NK-92 treated with Interleukin-12 subunit alpha and Interleukin-12 subunit beta, amount 100 ng/mL, for 24 hours (cell line): ENCODE data around the gene OSBPL5.

ENCODE experiments used
- DNase-seq: peaks from one replicate; lab custom pipeline; 2025; lab: John Stamatoyannopoulos, UW

OSBPL5 gene

GRCh38 chr11:3099178-3099577 is 65.9 kb downstream of the OSBPL5 start:
- DNase-seq: no peak

DNA sequence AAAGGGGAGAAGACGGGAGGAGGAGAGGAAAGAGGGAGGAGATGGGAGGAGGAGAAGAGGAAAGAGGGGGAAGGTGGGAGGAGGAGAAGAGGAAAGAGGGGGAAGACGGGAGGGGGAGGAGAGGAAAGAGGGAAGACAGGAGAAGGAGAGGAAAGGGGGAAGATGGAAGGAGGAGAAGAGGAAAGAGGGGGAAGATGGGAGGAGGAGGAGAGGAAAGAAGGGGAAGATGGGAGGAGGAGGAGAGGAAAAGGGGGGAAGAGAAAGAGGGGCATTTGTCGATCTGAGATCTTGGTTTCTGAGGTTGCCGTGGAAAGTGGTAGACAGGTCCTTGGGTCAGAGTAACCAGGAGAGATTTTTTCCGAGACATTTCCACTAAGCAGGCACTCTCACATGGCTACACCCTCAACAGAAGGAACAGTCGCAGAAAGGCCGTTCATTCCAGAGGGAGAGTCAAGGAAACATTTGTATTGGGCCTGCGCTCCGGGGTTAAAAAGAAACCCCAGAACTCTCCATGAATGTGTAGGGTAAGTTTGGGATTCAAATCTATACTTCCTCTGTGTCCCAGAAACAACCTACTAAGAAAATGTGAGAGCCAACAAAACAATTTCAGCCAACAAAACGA is 68.1 kb downstream of the OSBPL5 start:
- DNase-seq: no peak

DNA sequence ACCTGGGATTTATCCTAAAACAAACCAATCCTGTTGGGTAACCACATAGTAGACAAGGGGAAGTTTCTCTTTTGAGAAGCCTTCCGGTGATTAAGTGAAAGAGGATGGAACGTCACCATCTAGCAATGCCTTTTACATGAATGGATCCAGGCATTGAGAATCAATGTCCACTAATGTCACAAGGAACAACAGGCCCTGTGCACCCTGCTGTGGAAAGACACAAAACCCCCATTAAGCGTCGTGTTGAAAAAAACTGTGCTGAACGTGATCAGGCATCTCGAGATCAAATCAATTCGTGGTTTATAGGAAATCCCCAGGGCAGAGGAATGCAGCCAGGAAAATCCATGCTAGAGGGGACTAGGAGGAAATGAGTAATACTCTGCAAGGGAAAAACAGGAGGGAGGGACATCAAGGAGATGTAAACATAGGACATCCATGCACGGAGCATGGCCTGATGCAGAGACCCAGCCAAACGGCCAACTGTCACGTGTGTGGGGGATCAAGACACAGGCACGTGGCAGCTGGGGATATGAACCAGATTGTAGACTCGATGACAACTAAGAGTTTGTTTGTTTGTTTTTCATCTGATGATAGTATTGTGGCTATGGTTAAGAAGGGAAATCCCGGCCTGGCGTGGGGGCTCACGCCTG is 69.3 kb downstream of the OSBPL5 start:
- no peak for DNase-seq

DNA sequence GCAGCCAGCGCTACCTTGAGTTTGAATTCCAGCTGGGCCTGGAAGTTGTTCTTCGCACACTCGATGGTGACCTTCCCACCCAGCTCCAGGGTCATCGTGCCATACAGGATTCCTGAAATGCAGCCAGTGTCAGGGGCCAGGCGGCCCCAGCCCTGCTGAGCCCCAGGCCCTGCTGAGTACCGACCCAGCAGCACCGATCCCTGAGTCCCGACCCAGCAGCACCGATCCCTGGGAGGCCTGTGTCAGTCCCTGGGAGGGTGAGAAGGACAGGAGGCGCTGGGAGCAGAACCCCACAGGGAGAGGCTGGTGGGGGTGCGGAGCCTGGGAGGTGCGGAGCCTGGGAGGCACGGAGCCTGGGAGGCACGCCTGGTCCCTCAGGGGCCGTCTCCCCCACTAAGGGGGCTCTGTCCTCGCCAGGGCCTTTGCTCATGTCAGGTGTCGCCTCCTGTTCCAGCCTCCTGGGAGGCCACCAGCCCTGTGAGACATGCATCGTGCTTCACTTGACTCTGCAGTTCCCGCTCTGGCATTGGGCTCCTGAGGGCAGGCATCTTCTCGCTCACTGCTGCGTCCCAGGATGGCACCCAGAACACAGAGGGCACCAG is 70.8 kb downstream of the OSBPL5 start:
- no peak for DNase-seq

DNA sequence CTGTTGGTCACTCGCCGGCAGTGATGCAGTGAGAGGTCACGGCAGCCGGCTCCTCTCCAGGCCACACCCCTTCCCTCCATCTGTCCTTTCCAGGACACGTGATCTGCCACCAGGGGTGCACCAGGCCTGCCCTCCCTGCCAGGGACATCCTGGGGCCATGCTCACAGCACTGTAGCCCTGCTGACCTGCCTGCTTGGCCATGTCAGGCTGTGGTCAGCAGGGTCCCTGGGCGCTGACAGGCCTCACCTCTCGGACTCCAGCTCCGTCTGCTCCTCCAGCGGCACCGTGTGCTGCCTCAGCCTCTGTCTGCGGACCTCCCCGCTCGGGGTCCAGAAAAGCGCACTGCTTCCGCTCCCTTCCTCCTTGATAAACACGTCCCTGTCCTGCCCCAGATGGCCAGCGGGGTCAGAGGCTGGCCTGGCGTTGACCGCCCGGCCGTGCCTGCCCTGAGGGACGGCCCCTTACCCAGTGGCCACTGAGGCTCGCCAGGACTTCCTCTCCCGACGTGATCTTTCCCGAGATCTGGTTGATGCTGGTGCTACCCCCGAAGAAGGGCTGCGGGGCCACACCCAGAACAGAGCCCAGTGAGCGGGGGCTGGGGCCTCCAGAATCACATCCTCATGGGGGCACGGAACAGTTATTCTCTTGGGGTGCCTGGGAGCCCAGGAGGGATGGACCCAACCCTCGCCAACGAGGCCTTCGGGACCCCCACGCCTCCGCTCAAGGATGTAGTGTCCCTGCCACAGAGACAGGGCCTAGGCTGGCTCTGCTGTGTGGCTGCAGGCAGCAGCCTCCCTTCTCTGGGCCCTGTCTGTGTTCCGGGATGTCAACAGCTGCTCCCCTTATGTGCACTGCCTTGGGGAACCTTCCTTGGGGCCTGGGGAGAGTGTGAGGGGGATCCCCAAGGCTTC is 71.6 kb downstream of the OSBPL5 start:
- no peak for DNase-seq

DNA sequence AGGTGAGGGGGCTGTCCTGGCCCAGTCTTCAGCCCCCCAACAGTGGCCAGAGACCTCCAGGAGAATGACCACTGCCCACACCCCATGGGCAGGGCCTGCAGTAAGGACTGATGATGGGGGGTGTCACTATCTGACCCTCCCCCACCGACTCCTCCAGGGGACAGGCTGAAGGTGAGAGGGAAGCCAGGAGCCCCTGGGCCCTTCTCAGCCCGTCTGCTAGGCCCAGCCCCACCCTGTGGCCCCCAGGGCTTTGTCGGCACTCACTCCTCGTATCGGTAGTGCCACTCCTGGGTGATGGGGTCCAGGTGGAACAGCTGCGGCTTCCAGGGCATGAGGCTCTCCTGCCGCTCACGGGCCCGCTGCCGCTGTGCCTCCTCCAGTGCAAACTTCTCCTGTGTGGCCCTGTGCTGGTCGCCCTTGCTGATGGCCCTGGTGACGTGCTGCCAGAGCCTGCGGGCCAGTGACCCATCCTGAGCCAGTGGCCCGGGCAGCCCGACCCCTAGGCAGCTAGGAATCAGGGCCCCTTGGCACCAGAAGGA is 72.4 kb downstream of the OSBPL5 start:
- no peak for DNase-seq

DNA sequence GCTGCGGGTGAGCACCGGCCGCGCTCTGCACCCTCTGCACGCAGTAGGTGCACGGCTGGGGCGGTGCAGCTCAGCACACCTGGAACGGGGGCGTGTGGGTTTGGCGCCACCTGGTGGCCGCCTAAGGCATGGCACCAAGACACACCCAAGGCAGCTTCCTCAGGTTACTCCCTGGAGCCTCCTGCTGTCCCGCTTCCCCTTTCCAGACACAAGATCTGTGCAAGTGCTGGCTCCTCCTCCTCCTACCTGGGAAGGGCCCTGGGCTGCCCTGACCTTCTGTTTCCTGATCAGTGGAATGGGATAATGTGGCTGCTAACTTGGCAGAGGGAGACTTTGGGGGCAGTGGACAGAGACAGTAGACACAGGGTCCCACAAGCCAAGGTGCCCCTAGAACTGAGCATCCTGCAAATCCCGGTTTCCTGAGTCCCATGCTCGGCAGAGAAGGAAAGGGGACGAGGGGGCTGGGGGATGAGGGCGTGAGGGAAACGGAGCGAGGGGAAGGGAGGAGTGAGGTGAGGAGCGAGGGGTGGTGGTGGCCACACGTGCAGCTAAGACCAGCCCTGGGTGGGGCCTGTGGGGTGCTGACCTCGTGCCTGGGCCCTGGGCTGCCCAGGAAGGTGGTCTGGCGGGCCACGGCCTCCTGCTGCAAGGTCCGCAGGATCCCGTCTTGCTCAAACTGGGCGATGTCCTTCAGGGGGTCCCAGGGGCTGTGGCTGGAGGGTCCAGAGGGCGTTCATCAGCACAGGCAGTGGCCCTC is 73.1 kb downstream of the OSBPL5 start:
- peak; percentile 45 for DNase-seq

GRCh38 chr11:3091081-3091845 is 73.8 kb downstream of the OSBPL5 start:
- DNase-seq: no peak

- DNase-seq: no peak
These were observed 74.8 kb downstream of the OSBPL5 start for GRCh38 chr11:3090096-3090901.

- DNase-seq: no peak
These were observed 75.7 kb downstream of the OSBPL5 start for GRCh38 chr11:3089236-3090061.

GRCh38 chr11:3088806-3089205 is 76.3 kb downstream of the OSBPL5 start:
- no peak for DNase-seq

GRCh38 chr11:3087821-3088800 is 77.0 kb downstream of the OSBPL5 start:
- no peak for DNase-seq

GRCh38 chr11:3087373-3087772 is 77.7 kb downstream of the OSBPL5 start:
- DNase-seq: no peak

- no peak for DNase-seq
These were observed 78.4 kb downstream of the OSBPL5 start for GRCh38 chr11:3086671-3087150.

DNA sequence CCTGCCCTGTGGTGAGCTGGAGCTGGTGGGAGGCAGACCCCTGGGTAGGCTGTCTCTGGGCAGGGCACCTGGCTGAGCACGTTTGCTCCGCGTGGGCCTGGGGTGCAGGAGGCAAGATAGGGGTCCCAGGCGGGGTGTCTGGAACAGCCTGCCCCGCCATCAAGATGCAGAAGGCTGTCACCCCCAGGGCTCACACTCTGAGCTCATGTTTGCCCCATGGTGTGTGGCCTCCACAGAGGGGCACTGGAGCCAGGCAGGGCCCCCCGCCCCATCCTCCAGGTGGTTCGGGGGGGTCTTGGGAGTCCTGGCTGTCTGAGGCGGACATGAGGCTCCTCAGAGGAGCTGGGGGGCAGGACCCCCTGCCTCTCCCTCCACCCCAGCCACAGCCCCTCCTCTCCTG is 79.0 kb downstream of the OSBPL5 start:
- DNase-seq: no peak

DNA sequence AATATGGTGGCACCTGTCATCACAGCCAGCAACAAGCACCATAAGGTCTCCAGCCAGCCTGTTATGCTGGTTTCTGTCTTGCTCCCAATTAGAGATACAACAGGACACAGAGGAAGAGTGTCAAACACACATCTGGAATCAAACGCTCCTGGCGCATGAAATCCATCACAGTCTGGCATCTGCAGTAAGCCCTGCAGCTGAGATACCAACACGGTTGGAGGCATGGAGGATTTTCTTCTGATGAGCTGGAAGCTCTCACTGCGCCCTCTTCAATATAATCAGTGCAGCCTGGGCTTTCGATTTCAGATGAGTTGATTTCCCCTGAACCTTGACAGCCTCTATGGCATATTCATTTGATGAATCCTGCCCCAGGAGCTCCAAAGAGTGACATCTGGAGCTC is 80.1 kb downstream of the OSBPL5 start:
- no peak for DNase-seq

DNA sequence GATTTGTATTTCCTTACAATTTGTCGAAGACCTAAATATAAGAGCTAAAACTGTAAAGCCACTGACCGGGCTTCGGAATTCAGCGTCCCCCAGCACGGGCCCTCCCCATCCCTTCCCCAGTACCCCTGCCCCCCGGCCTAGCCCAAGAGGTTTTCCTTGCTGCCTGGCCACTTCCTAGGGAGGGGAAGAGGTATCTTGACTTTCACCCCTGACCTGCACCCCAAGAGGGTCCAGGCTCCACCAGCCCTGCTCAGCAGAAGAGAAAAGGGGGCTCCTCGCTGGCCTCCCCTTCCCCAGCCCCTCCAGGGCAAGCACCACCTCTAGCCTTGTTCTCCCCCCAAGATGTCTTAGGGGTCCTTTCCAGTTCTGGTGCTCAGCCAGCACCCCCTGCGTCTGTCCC is 81.8 kb downstream of the OSBPL5 start:
- no peak for DNase-seq

- DNase-seq: no peak
These were observed 83.7 kb downstream of the OSBPL5 start for GRCh38 chr11:3081386-3081751.
